Cardiac fibroblast (primary cell): ENCODE measurements around the gene FLOT1.
"Not testable (repeated sequence)": the region's sequence is repeated elsewhere in the genome, so short reads cannot be mapped to it uniquely, and the experiment has no call there.

ENCODE experiments used
- DNase-seq, 2 donors: peaks; one replicate each; pipeline versions ENCODE4 v3.0.0 to v3.0.0-alpha.2; 2010; ENCODE audit warnings: low read depth in 2 of 2
- H3K4me3 ChIP-seq, 2 donors: replicated peaks in 1 of 2; 1 replicate in 1 of 2; 2 replicates in 1 of 2; pipeline ENCODE4 v1.5.1; 2011; ENCODE audit warnings: low read depth in 2 of 2, low read length in 2 of 2, mild to moderate bottlenecking in 2 of 2, moderate library complexity in 1 of 2
- CTCF ChIP-seq: IDR thresholded peaks from one replicate; pipeline ENCODE4 v1.5.1; 2011; ENCODE audit warnings: low read depth, mild to moderate bottlenecking, low read length, inconsistent platforms

The FLOT1 gene

GRCh38 chr6:30767158-30767943 is 24.9 kb upstream of the FLOT1 start:
- DNase-seq, result no peak
- no peak for TF ChIP-seq CTCF
- no peak overlapping the region for H3K4me3 ChIP-seq

- DNase-seq, result no peak
- TF ChIP-seq CTCF, result no peak
- H3K4me3 ChIP-seq, result no peak overlapping the region
These were observed 24.1 kb upstream of the FLOT1 start for GRCh38 chr6:30766461-30767157.

GRCh38 chr6:30765495-30765894 is 23.0 kb upstream of the FLOT1 start:
- H3K4me3 ChIP-seq, DNase-seq: not testable (repeated sequence)

- H3K4me3 ChIP-seq, DNase-seq: not testable (repeated sequence)
These were observed 22.1 kb upstream of the FLOT1 start for GRCh38 chr6:30764490-30765043.

- TF ChIP-seq CTCF, result no peak
- no peak overlapping the region for H3K4me3 ChIP-seq
- peak; percentile 49 to 68 for DNase-seq
These were observed 21.4 kb upstream of the FLOT1 start for GRCh38 chr6:30763618-30764489.

- TF ChIP-seq CTCF, result no peak
- H3K4me3 ChIP-seq, result no peak overlapping the region
- DNase-seq, result no peak
These were observed 20.7 kb upstream of the FLOT1 start for GRCh38 chr6:30763155-30763617.

GRCh38 chr6:30761791-30762429 is 19.4 kb upstream of the FLOT1 start:
- H3K4me3 ChIP-seq, result no peak overlapping the region
- no peak for DNase-seq
- no peak for TF ChIP-seq CTCF
